MM.1S (cell line): ENCODE results near the gene CDK12.

Experiments used
- EZH2 ChIP-seq: fragments of 300-600 bp; sonication (generic); optimal IDR thresholded peaks from 2 replicates; pipeline ENCODE3; 2017; ENCODE audit warnings: low read depth, mild to moderate bottlenecking, antibody characterized with exemption, low read length, mixed read lengths
- EZH2phosphoT487 ChIP-seq: fragments of 300-600 bp; sonication (generic); IDR thresholded peaks from 2 replicates; pipeline ENCODE4 v1.6.1; 2018; ENCODE audit warnings: antibody characterized with exemption, low read length
- TF ChIP-seq, protein P1 (sequence below): fragments of 300-600 bp; sonication (generic); IDR thresholded peaks from 2 replicates; pipeline ENCODE4 v1.5.1; 2016; ENCODE audit warnings: antibody characterized with exemption, low read length, mixed read lengths

DNA sequence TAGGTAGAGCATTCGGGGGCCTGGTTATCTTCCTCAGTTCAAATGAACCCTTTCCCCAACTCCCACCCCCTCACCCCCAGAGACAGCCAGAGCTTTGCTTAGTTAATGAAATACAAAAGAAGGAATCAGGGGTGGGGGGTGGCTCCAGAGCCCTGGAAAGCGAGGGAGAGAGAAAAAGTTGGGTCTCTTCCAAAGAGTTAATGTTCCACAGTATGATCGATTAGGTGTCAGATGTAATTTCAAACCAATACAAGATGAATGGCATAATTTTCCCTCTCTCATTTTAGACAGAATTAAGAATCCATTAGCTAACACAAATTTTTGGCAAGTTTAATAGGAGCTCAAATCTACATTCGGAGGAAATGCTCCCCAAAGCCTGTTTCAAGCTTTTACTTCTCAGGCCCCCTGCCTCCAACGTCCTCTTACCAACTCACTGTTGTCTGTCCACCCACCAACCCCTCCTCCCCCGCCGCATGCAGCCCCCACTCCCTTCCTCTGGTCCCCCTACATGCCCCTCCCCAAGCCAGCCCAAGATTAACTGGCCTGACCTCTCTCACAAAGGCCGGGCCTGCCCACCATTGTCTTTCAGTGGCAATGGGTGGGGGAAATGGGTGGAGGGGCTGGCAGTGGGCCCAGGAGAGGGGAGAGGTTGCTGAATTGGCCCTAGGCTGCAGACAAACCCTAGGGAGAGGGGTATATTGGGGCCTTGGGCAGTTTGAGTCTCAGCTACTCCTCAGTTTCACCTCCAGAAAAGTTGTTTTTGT lies 118.2 kb downstream of the CDK12 start:
- TF ChIP-seq, protein P1, sequence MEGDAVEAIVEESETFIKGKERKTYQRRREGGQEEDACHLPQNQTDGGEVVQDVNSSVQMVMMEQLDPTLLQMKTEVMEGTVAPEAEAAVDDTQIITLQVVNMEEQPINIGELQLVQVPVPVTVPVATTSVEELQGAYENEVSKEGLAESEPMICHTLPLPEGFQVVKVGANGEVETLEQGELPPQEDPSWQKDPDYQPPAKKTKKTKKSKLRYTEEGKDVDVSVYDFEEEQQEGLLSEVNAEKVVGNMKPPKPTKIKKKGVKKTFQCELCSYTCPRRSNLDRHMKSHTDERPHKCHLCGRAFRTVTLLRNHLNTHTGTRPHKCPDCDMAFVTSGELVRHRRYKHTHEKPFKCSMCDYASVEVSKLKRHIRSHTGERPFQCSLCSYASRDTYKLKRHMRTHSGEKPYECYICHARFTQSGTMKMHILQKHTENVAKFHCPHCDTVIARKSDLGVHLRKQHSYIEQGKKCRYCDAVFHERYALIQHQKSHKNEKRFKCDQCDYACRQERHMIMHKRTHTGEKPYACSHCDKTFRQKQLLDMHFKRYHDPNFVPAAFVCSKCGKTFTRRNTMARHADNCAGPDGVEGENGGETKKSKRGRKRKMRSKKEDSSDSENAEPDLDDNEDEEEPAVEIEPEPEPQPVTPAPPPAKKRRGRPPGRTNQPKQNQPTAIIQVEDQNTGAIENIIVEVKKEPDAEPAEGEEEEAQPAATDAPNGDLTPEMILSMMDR, result no peak
- TF ChIP-seq EZH2 (no peak), EZH2phosphoT487 (no peak)
